Fibroblast of skin of left quadriceps (primary cell): Measurements from ENCODE around the gene ADO.

Experiments
- DNase-seq, 2 experiments: peaks; one replicate each; pipeline ENCODE4 v3.0.0-alpha.2; 2013; ENCODE audit warnings: low read depth in 2 of 2

The ADO gene

GRCh38 chr10:62794306-62794705, 10.2 kb upstream of the ADO start:
- DNase-seq, result no peak

- no peak for DNase-seq
These were observed 9.4 kb upstream of the ADO start for GRCh38 chr10:62795100-62795499.

DNA sequence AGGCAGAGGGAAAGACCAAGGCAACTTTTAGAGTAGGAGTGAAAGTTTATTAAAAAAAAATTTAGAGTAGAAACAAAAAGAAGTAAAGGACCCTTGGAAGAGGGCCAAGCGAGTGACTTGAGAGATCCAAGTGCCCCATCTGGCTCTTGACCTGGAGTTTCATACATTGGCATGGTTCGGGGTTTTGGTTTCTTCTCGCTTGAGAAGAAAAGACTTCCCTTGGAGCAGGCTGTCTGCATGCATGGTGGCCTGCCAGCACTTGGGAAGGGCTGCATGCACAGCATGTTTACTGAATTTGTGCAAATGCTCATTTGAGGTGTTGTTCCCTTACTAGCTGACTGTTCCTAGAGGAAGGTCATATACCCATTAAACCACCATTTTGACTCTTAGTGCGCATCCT, 8.8 kb upstream of the ADO start:
- no peak for DNase-seq

GRCh38 chr10:62796896-62797295, 7.6 kb upstream of the ADO start:
- DNase-seq, result no peak

GRCh38 chr10:62801871-62802270, 2.6 kb upstream of the ADO start:
- DNase-seq, result no peak

DNA sequence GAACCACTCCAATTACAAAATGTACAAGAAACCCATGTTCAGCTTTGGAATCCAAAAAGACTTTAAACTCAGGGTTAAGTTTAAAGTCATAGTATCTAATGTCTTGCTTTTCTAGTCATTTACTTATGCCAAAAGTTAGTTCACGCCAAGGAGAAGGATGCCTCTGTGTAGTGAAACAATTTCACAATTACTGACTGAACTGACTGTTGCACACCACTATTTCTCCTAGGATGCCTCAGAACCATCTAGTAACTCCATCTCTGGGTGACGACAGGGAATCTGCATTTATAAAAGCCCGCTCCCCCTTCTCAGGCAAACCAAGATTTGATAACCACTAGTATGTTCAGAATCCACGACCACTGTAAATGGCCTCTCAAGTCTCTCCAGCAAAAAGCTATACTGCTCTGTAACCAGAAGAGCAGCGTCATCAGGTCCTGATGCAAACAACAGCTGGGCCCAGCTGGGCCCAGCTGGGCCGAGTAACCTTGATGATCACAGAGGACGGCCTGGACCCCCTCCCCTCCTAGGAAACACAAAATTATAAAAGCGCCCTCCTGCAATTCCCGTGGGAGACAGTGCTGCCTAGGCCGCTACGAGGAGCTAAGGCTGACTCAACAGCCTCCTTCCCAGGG, 680 bp upstream of the ADO start:
- no peak for DNase-seq

DNA sequence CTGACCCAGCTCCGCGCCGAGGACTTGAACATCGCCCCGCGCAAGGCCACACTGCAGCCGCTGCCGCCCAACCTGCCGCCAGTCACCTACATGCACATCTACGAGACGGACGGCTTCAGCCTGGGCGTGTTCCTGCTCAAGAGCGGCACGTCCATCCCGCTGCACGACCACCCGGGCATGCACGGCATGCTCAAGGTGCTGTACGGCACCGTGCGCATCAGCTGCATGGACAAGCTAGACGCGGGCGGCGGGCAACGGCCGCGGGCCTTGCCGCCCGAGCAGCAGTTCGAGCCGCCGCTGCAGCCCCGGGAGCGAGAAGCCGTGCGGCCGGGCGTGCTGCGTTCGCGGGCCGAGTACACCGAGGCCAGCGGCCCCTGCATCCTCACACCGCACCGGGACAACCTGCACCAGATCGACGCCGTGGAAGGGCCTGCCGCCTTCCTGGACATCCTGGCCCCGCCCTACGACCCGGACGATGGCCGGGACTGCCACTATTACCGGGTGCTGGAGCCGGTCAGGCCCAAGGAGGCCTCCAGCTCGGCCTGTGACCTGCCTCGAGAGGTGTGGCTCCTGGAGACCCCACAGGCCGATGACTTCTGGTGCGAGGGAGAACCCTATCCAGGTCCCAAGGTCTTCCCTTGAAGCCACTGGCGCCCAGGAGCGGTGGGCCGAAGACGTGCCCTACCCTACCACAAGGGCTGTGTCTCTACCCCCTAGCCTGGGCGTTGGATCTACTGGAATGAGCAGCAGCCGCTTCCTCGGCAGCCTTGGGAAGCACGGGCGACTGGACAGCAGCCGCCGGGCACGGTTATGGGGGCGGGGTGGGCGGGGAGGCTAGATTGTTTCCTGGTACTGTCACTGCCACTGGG, 945 bp downstream of the ADO start:
- DNase-seq, result no peak

- no peak for DNase-seq
These were observed 1.7 kb downstream of the ADO start for GRCh38 chr10:62806251-62806650.

GRCh38 chr10:62810156-62810902, 5.8 kb downstream of the ADO start:
- no peak for DNase-seq

GRCh38 chr10:62811159-62811875, 6.8 kb downstream of the ADO start:
- DNase-seq, result no peak

DNA sequence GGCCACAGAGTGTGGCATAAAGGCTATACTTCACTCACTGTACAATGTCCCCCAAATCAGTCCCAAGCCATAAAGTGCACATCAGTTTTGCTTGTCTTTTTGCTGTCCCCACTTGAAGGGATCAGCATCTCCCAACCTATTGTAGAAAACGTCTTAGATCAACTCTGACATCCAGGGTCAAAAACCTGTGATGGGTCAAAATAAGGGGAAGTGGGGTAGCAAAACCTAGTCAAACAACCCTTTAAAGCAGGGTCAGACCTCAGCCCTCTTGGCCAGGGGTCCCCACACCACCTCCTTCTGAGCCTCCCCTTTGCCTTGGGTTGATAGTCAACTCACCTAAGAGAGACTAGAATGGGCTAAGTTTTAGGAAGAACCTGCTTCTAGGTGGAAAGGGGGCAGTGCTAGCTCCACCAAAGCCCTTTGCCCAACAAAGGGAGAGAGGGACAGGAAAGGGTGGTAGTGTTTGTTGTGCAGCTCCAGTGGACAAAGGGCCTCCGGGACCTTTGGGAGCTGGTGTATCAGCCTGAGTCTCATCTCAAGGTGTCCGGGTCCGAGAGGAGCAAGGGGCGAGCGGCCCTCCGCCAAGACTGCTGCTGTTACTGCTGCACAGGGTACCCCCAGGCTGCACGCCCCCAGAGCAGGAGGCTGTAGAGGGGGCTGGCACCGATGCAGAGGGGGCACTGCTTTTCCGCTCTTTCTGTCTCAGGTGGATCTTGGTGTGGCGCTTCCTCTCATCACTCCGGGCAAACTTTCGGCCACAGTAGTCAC, 8.3 kb downstream of the ADO start:
- DNase-seq, result no peak

GRCh38 chr10:62813453-62813852, 8.9 kb downstream of the ADO start:
- DNase-seq, result no peak

DNA sequence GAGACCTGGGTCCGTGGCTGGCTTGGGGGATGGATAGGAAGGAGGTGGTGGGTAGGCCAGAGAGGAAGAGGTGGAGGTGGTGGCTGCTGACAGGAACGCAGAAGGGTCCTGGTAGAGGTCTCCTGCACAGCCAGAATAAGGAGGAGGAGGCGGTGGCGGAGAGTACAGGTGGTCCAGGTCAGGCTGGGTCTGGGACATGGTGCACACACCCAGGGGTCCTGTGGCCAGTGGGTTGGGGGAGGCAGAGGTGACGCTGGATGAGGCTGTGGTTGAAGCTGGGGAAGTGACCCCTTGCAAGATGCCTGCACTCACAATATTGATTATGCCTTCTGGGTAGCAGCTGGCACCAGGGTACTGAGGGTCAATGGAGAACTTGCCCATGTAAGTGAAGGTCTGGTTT, 9.5 kb downstream of the ADO start:
- DNase-seq, result no peak

DNA sequence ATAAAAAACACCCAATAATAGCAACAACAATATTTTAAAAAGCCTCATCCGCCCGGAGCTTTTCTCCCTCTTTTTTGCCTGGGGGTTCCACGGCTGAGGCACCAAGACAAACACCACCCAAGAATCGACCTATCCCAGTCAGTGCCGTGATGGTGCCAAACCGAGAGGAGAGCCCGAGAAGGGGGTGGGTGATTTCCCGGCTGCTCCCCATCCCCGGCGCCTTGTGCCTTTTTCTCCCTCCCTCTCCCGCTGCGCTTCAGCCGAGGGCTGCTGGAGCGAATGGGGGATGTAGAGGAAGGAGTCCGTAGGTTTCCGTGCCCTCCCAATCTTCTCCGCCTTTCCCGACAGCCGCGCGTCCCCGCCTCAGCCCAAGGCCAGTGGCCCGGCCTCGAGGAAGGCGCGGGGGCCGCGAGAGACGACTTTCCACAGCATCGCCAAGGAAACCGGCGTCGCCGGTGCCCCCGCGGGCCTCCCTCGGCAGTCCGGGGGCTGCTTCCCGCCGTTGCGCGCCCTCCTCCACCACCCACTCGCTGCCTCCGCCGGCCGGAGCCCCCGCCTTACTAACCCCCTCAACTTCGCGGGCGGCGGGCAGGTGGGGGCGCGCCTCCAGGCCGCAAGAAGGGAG, 10.3 kb downstream of the ADO start:
- DNase-seq, result no peak

DNA sequence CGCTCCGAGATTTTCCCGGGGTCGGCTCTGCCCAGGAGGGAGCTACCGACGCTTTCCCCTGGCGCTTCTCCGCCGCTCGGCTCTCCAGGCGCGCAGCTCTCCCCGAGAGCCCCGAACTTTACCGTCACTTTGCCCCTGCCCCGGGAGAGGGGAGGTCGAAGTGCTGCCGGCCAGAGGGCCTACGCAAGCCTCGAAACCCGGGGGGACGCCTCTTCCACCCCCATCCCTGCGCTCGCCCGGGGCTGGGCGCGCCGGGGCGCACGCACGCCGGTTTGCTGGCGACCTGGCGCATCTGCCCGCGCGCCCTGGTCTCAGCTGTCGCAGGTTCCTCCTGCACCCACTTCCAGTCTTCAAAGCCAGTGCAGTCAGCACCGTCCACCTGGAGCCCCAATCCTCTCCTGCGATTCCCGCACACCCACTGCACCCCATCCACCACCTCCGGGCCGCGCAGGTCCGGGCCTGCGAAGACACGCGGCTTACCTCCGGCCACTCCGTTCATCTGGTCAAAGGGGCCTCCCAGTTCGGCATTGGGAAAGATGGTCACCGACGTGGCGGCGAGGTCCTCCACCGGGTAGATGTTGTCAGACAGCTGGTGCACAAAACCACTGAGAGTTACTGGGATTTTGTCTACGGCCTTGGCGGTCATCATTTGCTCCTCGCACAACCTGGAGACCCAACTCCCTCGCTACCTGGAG, 11.0 kb downstream of the ADO start:
- no peak for DNase-seq

DNA sequence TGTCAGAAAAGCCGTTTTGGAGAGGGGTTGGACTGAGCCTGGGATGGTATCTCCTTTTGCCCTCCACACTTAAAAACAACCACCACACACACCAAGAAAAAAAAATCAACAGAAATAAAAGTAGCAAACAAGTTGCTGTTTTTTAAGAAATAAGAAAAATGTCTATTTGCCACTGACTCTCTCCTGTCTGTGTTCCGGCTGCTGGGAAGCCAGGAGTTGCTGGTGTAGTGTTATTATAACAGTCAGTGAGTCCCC, 11.5 kb downstream of the ADO start:
- DNase-seq, result no peak

GRCh38 chr10:62816331-62817120, 12.0 kb downstream of the ADO start, which contains the start of gene EGR2:
Gene EGR2, minus strand, starts transcription at chr10:62816366. Its CDS starts 337 bp downstream, at chr10:62816029.
- peak; percentile 81 to 85 for DNase-seq

GRCh38 chr10:62817121-62817765, 12.7 kb downstream of the ADO start:
- no peak for DNase-seq
